ENCODE measurements around the gene PBX1. TPM values are rescaled to one million over a fixed set of nuclear protein-coding genes. Genes with fewer than 3 reads are reported as not detected.

Gene PBX1
- total and polyA plus RNA-seq, 2 of the 4 experiments (the other 2 are of a cell fraction), result 13.9 to 17.9 TPM

- TF ChIP-seq FOS (IDR thresholded peaks at IDR 0.05; ENCODE audit: low read depth, low read length), result no peak
- TF ChIP-seq CHD1 (IDR thresholded peaks at IDR 0.05; ENCODE audit: low read depth, low read length), result no peak
- TF ChIP-seq, protein P1, sequence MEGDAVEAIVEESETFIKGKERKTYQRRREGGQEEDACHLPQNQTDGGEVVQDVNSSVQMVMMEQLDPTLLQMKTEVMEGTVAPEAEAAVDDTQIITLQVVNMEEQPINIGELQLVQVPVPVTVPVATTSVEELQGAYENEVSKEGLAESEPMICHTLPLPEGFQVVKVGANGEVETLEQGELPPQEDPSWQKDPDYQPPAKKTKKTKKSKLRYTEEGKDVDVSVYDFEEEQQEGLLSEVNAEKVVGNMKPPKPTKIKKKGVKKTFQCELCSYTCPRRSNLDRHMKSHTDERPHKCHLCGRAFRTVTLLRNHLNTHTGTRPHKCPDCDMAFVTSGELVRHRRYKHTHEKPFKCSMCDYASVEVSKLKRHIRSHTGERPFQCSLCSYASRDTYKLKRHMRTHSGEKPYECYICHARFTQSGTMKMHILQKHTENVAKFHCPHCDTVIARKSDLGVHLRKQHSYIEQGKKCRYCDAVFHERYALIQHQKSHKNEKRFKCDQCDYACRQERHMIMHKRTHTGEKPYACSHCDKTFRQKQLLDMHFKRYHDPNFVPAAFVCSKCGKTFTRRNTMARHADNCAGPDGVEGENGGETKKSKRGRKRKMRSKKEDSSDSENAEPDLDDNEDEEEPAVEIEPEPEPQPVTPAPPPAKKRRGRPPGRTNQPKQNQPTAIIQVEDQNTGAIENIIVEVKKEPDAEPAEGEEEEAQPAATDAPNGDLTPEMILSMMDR (conservative IDR thresholded peaks at IDR 0.05; ENCODE audit: low read depth, low read length), result no peak
- TF ChIP-seq MAZ (IDR thresholded peaks at IDR 0.05; ENCODE audit: borderline replicate concordance, low read depth, low read length), result no peak
- TF ChIP-seq RFX5 (IDR thresholded peaks at IDR 0.05; ENCODE audit: low read depth, low read length), result no peak
- TF ChIP-seq, protein P2, sequence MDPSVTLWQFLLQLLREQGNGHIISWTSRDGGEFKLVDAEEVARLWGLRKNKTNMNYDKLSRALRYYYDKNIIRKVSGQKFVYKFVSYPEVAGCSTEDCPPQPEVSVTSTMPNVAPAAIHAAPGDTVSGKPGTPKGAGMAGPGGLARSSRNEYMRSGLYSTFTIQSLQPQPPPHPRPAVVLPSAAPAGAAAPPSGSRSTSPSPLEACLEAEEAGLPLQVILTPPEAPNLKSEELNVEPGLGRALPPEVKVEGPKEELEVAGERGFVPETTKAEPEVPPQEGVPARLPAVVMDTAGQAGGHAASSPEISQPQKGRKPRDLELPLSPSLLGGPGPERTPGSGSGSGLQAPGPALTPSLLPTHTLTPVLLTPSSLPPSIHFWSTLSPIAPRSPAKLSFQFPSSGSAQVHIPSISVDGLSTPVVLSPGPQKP (IDR thresholded peaks at IDR 0.05; ENCODE audit: borderline replicate concordance, low read depth, low read length), result no peak
- no peak for TF ChIP-seq NFE2L2 (IDR thresholded peaks at IDR 0.05; ENCODE audit: low read depth, low read length)
- no peak for TF ChIP-seq MAFK (IDR thresholded peaks at IDR 0.05; ENCODE audit: low read depth, low read length)
- TF ChIP-seq, protein P3, sequence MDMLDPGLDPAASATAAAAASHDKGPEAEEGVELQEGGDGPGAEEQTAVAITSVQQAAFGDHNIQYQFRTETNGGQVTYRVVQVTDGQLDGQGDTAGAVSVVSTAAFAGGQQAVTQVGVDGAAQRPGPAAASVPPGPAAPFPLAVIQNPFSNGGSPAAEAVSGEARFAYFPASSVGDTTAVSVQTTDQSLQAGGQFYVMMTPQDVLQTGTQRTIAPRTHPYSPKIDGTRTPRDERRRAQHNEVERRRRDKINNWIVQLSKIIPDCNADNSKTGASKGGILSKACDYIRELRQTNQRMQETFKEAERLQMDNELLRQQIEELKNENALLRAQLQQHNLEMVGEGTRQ (IDR thresholded peaks at IDR 0.05; ENCODE audit: low read depth, low read length), result no peak
- Histone ChIP-seq H3K9ac (ENCODE audit: low read depth, low read length) (no peak overlapping the region), H2BK5ac (ENCODE audit: low read depth, low read length, poor library complexity, severe bottlenecking) (no peak overlapping the region), H3K79me1 (ENCODE audit: low read depth in 1 of 2, low read length in 2 of 2) (no peaks in the 10 kb centered on the region), H2AK9ac (replicated peaks; ENCODE audit: low read depth, low read length, poor library complexity) (no peak overlapping the region), H2AK5ac (ENCODE audit: low read depth, low read length) (no peak overlapping the region), H3K18ac (ENCODE audit: low read depth, low read length) (peak overlapping the region; percentile 59; the same call in 1 of the 2 replicates), H3K4me2 (ENCODE audit: low read depth, low read length) (no peak overlapping the region; the same call in 1 of the 2 replicates), H4K91ac (ENCODE audit: insufficient read depth, low read depth, low read length) (no peak overlapping the region), H2AFZ (replicated peaks; ENCODE audit: low read length, poor library complexity) (no peak overlapping the region), H3K4ac (ENCODE audit: low read depth, low read length) (no peak overlapping the region), H3K23ac (ENCODE audit: low read depth, low read length) (no peak overlapping the region), H3K14ac (replicated peaks; ENCODE audit: low read depth, low read length) (no peak overlapping the region), H3K27me3 (ENCODE audit: control insufficient read depth, insufficient read depth, low read length) (no peaks in the 10 kb centered on the region), H3K36me3 (ENCODE audit: control insufficient read depth, insufficient read depth, low read length) (no peaks in the 10 kb centered on the region), H4K20me1 (ENCODE audit: insufficient read depth, low read length) (no peaks in the 10 kb centered on the region), H3K9me3 (ENCODE audit: control insufficient read depth, insufficient read depth, low read length) (peaks cover 4% of the 10 kb centered on the region; the same call in 1 of the 2 replicates), H3K4me3 (ENCODE audit: insufficient read depth, low read depth, low read length) (no peak overlapping the region), H2BK20ac (ENCODE audit: low read depth, low read length) (no peak overlapping the region), H2BK120ac (ENCODE audit: low read depth, low read length) (no peak overlapping the region), H2BK15ac (ENCODE audit: low read depth, low read length) (no peak overlapping the region), H3K4me1 (ENCODE audit: control insufficient read depth, insufficient read depth, low read length) (no peaks in the 10 kb centered on the region; the same call in 1 of the 2 replicates), H4K8ac (ENCODE audit: low read depth in 2 of 2, low read length in 2 of 2) (no peak overlapping the region), H4K5ac (ENCODE audit: low read depth, low read length) (peak overlapping the region; percentile 81; the same call in 1 of the 2 replicates), H3K9me1 (ENCODE audit: insufficient read depth, low read length) (no peaks in the 10 kb centered on the region), H3K56ac (ENCODE audit: extremely low read depth, insufficient read depth, low read length) (no peak overlapping the region), H3K27ac (ENCODE audit: insufficient read depth, low read length) (peak overlapping the region; percentile 37; the same call in 1 of the 2 replicates)
- dilution Hi-C loops (cut with HindIII; ENCODE audit: low sequenced_read_pairs, unreplicated experiment) (no loop called here), intact Hi-C loops (cut with micrococcal nuclease) (no loop called here), in situ Hi-C loops (cut with MboI; ENCODE audit: low sequenced_read_pairs) (no loop called here)
- ATAC-seq (ENCODE audit: low read depth) (peak; percentile 64), DNase-seq (peak; percentile 4)
- ChIA-PET POLR2A (ENCODE audit: unreplicated experiment) (no interaction called here), CTCF (no interaction called here)
- BruUV-seq (replicated peaks), result no TSS peak
- no CpG with 5 or more reads among the region's 2 CpGs for WGBS, 2 experiments (ENCODE audit: extremely low coverage in 2 of 2, insufficient read length in 1 of 2)
Measured at GRCh38 chr1:164524810-164525209, 34.2 kb upstream of the PBX1 start.
